Measurements from ENCODE around the gene BHLHE40. TPM values are rescaled to one million over a fixed set of nuclear protein-coding genes. Genes with fewer than 3 reads are reported as not detected.

Gene BHLHE40
- total RNA-seq, 1 experiment from 2014 or later: 81.6 TPM

GRCh38 chr3:5007873-5008272 lies 28.6 kb downstream of the BHLHE40 start:
- no peaks in the 10 kb centered on the region for H4K20me1 ChIP-seq (ENCODE audit: insufficient read depth)
- H3K4me1 ChIP-seq (ENCODE audit: control insufficient read depth in 1 of 2, insufficient read depth in 2 of 2, low read length in 2 of 2): peaks cover 4 to 40% of the 10 kb centered on the region in 2 experiments
- H3K9me2 ChIP-seq (ENCODE audit: insufficient read depth): no peaks in the 10 kb centered on the region
- H3K27ac ChIP-seq (ENCODE audit: low read depth, low read length): no peak overlapping the region
- ChIA-PET POLR2A (no interaction called here), CTCF (no interaction called here), RAD21 (ENCODE audit: low non-redundant PET in 1 of 2, low total read pairs in 2 of 2, uncharacterized antibody in 2 of 2, unreplicated experiment in 2 of 2) (interaction anchor here in 1 of 2 experiments (0.6 kb wide), 1 partner anchor 62 kb away, joined by 4 read pairs; no protein-coding TSS in a partner anchor)
- H3K27me3 ChIP-seq (ENCODE audit: insufficient read depth, low read length): no peaks in the 10 kb centered on the region
- H3K4me2 ChIP-seq (ENCODE audit: low read length): no peak overlapping the region
- no peak for TF ChIP-seq EZH2phosphoT487 (IDR thresholded peaks at IDR 0.05; ENCODE audit: borderline replicate concordance)
- no peak for TF ChIP-seq EGR1 (IDR thresholded peaks at IDR 0.05; ENCODE audit: low read depth)
- no peak for TF ChIP-seq CTCF (IDR thresholded peaks at IDR 0.05 in 2 of 3, conservative IDR thresholded peaks at IDR 0.05 in 1 of 3; ENCODE audit: borderline replicate concordance in 1 of 3, insufficient read depth in 1 of 3, low read depth in 2 of 3, low read length in 2 of 3)
- no peak for TF ChIP-seq ZFX (IDR thresholded peaks at IDR 0.05)
- no peak for TF ChIP-seq SRF (IDR thresholded peaks at IDR 0.05; ENCODE audit: low read depth)
- TF ChIP-seq YY1 (IDR thresholded peaks at IDR 0.05; ENCODE audit: extremely low read depth, insufficient replicate concordance, low read depth, low read length): no peak
- TF ChIP-seq TCF7L2 (IDR thresholded peaks at IDR 0.05; ENCODE audit: borderline replicate concordance, extremely low read depth, insufficient read depth, insufficient read length): no peak
- TF ChIP-seq FOSL1 (IDR thresholded peaks at IDR 0.05; ENCODE audit: low read depth): no peak
- TF ChIP-seq ELF1 (IDR thresholded peaks at IDR 0.05; ENCODE audit: borderline replicate concordance, low read depth): no peak
- TF ChIP-seq MAX (IDR thresholded peaks at IDR 0.05): no peak
- TF ChIP-seq SIN3A (IDR thresholded peaks at IDR 0.05; ENCODE audit: low read depth): no peak
- no peak for TF ChIP-seq ZBTB33 (IDR thresholded peaks at IDR 0.05; ENCODE audit: extremely low read depth, insufficient replicate concordance, low read length)
- TF ChIP-seq POLR2A (IDR thresholded peaks at IDR 0.05; ENCODE audit: borderline replicate concordance, extremely low read depth, insufficient read depth, insufficient read length): no peak
- TF ChIP-seq ZNF274 (IDR thresholded peaks at IDR 0.05; ENCODE audit: low read depth, low read length): no peak
- no peak for TF ChIP-seq RAD21 (IDR thresholded peaks at IDR 0.05; ENCODE audit: low read depth)
- TF ChIP-seq ATF3 (IDR thresholded peaks at IDR 0.05): no peak
- no peak for TF ChIP-seq CBX3 (IDR thresholded peaks at IDR 0.05; ENCODE audit: low read depth)
- no peak for TF ChIP-seq EZH2 (IDR thresholded peaks at IDR 0.05)
- TF ChIP-seq CEBPB (IDR thresholded peaks at IDR 0.05; ENCODE audit: low read depth): no peak
- TF ChIP-seq JUND (IDR thresholded peaks at IDR 0.05): no peak
- BruUV-seq (replicated peaks): no TSS peak
- no peaks in the 10 kb centered on the region for H3K9me3 ChIP-seq (ENCODE audit: control insufficient read depth in 1 of 2, insufficient read depth in 1 of 2, low read depth in 1 of 2, low read length in 2 of 2)
- no peak for ATAC-seq
- no peak for DNase-seq (ENCODE audit: low read depth, low spot score)
- no peaks in the 10 kb centered on the region for H3K79me2 ChIP-seq (ENCODE audit: insufficient read depth, low read length)
- intact Hi-C loops (cut with micrococcal nuclease): no loop called here
- H3K36me3 ChIP-seq (ENCODE audit: control insufficient read depth in 1 of 2, insufficient read depth in 2 of 2, low read length in 2 of 2): no peaks in the 10 kb centered on the region
- no peak overlapping the region for H3K4me3 ChIP-seq (replicated peaks in 1 of 2; ENCODE audit: low read depth in 1 of 2, low read length in 2 of 2)
- no peak overlapping the region for H3K9ac ChIP-seq (ENCODE audit: low read length)
- no peak overlapping the region for H2AFZ ChIP-seq (ENCODE audit: low read depth, low read length, poor library complexity, severe bottlenecking)

Data from HCT116 (cell line).